Left lung (tissue), 10 donors: ENCODE results near the gene SIPA1L3. TPM values are rescaled to one million over a fixed set of nuclear protein-coding genes. Genes with fewer than 3 reads are reported as not detected.
A peak's percentile ranks its signal among the peaks of the same experiment; 100 is the strongest.
"Not testable (repeated sequence)": the region's sequence is repeated elsewhere in the genome, so short reads cannot be mapped to it uniquely, and the experiment has no call there.

Source experiments
- ATAC-seq: fragments of 200-7000 bp; cut with Tn5 transposase; one replicate; pipeline ENCODE4 v1.9.1; 2020; ENCODE audit warnings: moderate library complexity
- DNase-seq, 4 donors: peaks; one replicate each; pipeline ENCODE4 v3.0.0-alpha.2; 2013 to 2020
- H3K27ac ChIP-seq, 2 donors: fragments of 200-600 bp; sonication (generic) in 1 of 2; one replicate each; pipeline versions ENCODE4 v1.5.0 to v1.8.0; 2020 to 2021
- H3K27me3 ChIP-seq, 2 donors: fragments of 200-600 bp; sonication (generic) in 1 of 2; one replicate each; pipeline versions ENCODE4 v1.5.0 to v1.8.0; 2020 to 2021
- H3K36me3 ChIP-seq, 2 donors: fragments of 200-600 bp; sonication (generic) in 1 of 2; one replicate each; pipeline versions ENCODE4 v1.5.0 to v1.8.0; 2020 to 2021
- H3K4me1 ChIP-seq, 2 donors: fragments of 200-600 bp; one replicate each; pipeline ENCODE4 v1.8.0; 2021
- H3K4me3 ChIP-seq, 2 donors: fragments of 200-600 bp; sonication (generic) in 1 of 2; one replicate each; pipeline versions ENCODE4 v1.5.0 to v1.8.0; 2020 to 2021; ENCODE audit warnings: mild to moderate bottlenecking in 1 of 2
- H3K9me3 ChIP-seq, 2 donors: fragments of 200-600 bp; sonication (generic) in 1 of 2; one replicate each; pipeline versions ENCODE4 v1.5.0 to v1.8.0; 2020 to 2021
- intact Hi-C, 2 donors: fragments of 100-400 bp; cut with DNase I; formaldehyde crosslinking; loops; one replicate each; pipeline versions ENCODE4 v1.11.2 to v1.14.2; 2022
- polyA plus RNA-seq, 6 donors: library from polyadenylated mRNA; unstranded; fragments of 120-200 nt; gene quantifications; one replicate each; pipeline ENCODE4 v1.2.1, GENCODE V29; 2013; ENCODE audit not compliant: insufficient read length in 6 of 6
- total RNA-seq, 2 donors: library from RNA; stranded (reverse); fragmentation: NEBNext Ultra II Directional; extraction: Animal tissue kit (Norgen Biotek cat#: 25700); gene quantifications; one replicate each; pipeline ENCODE4 v1.2.1, GENCODE V29; 2021
- TF ChIP-seq, protein P1 (sequence below), 2 donors: fragments of 200-600 bp; sonication (generic) in 1 of 2; IDR thresholded peaks; one replicate each; pipeline versions ENCODE4 v1.5.0 to v1.8.0; 2021; ENCODE audit warnings: antibody characterized with exemption in 2 of 2
- donor health status: DM: no; HTN: yes; CAD: no.
- donor health status: DM: no; HTN: no; CAD: no.

SIPA1L3 gene
- total and polyA plus RNA-seq, 8 donors = 22.7 to 59.0 (median 27.4) TPM

DNA sequence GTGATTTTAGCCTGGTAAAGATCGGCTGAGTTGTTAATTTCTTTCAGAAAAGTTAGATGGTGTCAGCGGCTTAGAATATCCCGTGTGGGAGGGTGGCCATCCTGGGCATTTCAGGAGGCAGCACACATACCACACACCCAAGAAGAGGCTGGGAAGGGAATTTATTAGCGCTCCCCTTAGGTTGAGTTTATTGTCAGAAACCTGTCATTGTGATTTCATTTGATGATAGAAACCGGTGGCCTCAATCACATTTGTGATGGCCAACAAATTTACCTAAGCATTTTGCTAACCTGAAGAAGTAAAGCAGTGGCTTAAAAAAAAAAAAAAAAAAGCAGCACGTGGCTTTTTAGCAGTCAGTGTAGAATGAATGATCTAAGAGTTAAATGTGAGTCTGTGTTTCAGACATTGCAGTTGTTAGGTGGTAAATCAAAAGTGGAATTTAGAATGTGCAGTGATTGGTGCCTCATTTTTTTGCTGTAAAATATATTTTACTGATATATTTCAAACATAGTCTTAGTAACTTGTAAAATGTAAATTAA lies 2.7 kb downstream of the SIPA1L3 start:
- intact Hi-C loops = loop anchor here in 1 of 2 donors (10.0 kb wide), 1 partner anchor 315 kb away; the partner anchor contains the start of gene DPF1
- H3K9me3 ChIP-seq = no peaks in the 10 kb centered on the region
- TF ChIP-seq, protein P1, sequence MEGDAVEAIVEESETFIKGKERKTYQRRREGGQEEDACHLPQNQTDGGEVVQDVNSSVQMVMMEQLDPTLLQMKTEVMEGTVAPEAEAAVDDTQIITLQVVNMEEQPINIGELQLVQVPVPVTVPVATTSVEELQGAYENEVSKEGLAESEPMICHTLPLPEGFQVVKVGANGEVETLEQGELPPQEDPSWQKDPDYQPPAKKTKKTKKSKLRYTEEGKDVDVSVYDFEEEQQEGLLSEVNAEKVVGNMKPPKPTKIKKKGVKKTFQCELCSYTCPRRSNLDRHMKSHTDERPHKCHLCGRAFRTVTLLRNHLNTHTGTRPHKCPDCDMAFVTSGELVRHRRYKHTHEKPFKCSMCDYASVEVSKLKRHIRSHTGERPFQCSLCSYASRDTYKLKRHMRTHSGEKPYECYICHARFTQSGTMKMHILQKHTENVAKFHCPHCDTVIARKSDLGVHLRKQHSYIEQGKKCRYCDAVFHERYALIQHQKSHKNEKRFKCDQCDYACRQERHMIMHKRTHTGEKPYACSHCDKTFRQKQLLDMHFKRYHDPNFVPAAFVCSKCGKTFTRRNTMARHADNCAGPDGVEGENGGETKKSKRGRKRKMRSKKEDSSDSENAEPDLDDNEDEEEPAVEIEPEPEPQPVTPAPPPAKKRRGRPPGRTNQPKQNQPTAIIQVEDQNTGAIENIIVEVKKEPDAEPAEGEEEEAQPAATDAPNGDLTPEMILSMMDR (IDR thresholded peaks at IDR 0.05) = no peak
- no peak overlapping the region for H3K27ac ChIP-seq
- no peaks in the 10 kb centered on the region for H3K36me3 ChIP-seq
- peaks cover 12 to 24% of the 10 kb centered on the region in 2 donors for H3K4me1 ChIP-seq
- ATAC-seq = no peak
- no peaks in the 10 kb centered on the region for H3K27me3 ChIP-seq
- no peak overlapping the region for H3K4me3 ChIP-seq
- DNase-seq = no peak

DNA sequence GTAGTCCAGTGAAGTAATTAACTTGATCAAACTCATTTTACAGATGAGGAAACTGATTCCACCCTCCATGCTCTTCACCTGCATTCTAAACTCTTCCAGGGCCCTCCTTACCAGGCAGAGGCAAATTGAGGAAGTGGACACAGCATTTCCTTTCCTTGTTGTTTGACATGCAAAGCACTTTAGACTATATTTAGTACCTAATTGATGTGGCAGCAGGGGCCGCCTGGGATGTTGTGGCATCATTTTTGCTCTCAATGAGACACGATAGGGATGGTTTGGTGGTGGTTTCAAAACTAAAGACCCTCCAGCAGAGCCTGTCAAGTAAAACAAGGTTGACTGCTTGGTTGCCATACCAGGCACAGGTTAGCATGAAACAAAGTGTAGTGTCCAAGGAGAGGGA lies 7.9 kb downstream of the SIPA1L3 start:
- intact Hi-C loops = no loop called here
- ATAC-seq = peak; percentile 53
- no peaks in the 10 kb centered on the region for H3K9me3 ChIP-seq
- H3K27me3 ChIP-seq = no peaks in the 10 kb centered on the region
- H3K27ac ChIP-seq = no peak overlapping the region
- DNase-seq = no peak
- peaks cover 0 to 16% of the 10 kb centered on the region in 2 donors for H3K4me1 ChIP-seq
- TF ChIP-seq, protein P1 (IDR thresholded peaks at IDR 0.05) = no peak
- no peaks in the 10 kb centered on the region for H3K36me3 ChIP-seq
- no peak overlapping the region for H3K4me3 ChIP-seq

DNA sequence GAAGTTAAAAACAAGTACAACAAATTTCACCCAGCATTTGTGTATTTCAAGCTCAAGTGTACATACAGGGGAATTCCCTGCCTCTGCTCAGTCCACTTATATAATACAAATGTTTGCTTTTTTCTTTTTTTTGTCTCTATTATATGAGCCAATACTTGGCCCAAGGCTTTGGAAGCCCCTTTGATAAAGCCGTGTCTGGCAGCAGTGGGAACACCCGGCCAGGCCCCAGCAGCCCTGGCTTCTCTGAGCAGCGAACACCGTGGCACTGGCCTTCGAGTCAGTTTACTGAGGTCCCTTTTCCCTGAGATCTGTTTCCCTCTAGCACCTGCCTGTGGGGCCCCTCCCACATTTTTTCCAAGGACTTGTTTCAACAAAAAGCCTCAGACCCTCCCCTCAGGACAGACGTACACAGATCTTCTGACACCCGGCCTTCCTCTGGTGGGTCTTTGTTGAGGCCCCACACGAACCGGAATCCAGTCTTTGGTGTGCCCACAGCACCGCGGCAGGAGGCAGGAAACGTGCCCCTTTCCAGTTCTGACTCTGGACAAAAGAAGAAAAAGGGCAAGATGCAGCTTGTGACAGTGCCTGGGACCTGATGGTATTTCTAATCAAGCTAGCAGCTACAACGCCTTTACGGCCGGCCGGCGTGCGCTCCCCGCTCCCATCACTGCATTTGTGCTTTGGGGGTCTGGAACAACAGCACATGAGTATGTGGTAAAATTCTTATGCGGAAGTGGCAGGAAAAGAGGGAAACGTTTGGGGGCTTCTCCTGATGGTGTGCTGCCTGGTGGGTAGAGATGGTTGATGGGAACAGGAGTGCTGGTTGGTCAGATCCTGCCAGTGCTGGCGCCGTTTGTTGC lies 13.8 kb downstream of the SIPA1L3 start:
- Histone ChIP-seq H3K27me3 (no peaks in the 10 kb centered on the region), H3K4me1 (no peaks in the 10 kb centered on the region), H3K4me3 (no peak overlapping the region), H3K9me3 (no peaks in the 10 kb centered on the region), H3K36me3 (no peaks in the 10 kb centered on the region), H3K27ac (no peak overlapping the region)
- peak; percentile 56 for ATAC-seq
- TF ChIP-seq, protein P1 (IDR thresholded peaks at IDR 0.05) = no peak
- DNase-seq = peak in 1 of 4 donors; percentile 33
- intact Hi-C loops = no loop called here

DNA sequence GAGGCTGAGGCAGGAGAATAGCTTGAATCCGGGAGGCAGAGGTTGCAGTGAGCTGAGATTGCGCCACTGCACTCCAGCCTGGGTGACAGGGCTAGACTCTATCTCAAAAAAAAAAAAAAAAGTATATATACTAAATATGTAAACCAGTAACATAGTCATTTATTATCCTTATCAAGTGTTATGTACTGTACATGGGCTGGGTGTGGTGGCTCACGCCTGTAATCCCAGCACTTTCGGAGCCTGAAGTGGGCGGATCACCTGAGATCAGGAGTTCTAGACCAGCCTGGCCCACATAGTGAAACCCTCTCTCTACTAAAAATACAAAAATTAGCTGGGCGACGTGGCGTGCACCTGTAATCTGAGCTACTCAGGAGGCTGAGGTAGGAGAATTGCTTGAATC lies 17.6 kb downstream of the SIPA1L3 start:
- H3K4me3 ChIP-seq, H3K9me3 ChIP-seq, DNase-seq, H3K27me3 ChIP-seq, H3K36me3 ChIP-seq, H3K27ac ChIP-seq, intact Hi-C loops, ATAC-seq: not testable (repeated sequence)
- H3K4me1 ChIP-seq = peaks cover 0 to 13% of the 10 kb centered on the region in 2 donors

DNA sequence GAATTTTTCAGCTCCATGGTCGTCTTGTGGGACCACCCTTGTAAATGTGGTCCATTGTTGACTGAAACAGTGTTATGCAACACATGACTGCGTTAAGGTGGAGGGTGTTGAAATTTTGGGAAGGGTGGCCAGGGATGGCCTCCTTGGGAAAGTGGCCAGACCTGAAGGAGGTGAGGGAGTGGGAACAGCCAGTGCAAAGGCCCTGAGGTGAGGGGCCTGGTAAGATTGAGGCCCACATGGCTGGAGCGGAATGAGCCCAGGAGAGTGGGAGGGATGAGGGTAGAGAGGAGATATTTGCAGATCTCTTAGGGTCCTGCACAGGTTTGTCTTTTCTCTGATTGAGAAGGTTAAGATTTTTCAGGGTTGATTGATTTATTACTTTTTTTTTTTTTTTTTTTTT lies 18.2 kb downstream of the SIPA1L3 start:
- ATAC-seq = no peak
- Histone ChIP-seq H3K4me3 (no peak overlapping the region), H3K9me3 (no peaks in the 10 kb centered on the region), H3K36me3 (no peaks in the 10 kb centered on the region), H3K27ac (no peak overlapping the region), H3K4me1 (peaks cover 0 to 13% of the 10 kb centered on the region in 2 donors), H3K27me3 (no peaks in the 10 kb centered on the region)
- intact Hi-C loops = no loop called here
- TF ChIP-seq, protein P1 (IDR thresholded peaks at IDR 0.05) = no peak
- no peak for DNase-seq
